Parietal lobe (tissue), 2 donors: ENCODE data around the gene ALDOB. TPM values are rescaled to one million over a fixed set of nuclear protein-coding genes. Genes with fewer than 3 reads are reported as not detected.

ENCODE experiments used
- small RNA-seq: library from RNA; depleted of rRNA; stranded (forward); fragments of <200 nt; gene quantifications from one replicate; pipeline ENCODE3, GENCODE V24; 2014; ENCODE audit warnings: low replicate concordance
- total RNA-seq: library from RNA; depleted of rRNA; stranded (reverse); fragments of >200 nt; gene quantifications from one replicate; pipeline ENCODE4 v1.2.3, GENCODE V29; 2014

Gene ALDOB
- not detected for total RNA-seq

GRCh38 chr9:101435601-101436079 lies at the start of gene ALDOB:
Gene ALDOB (minus strand): TSS chr9:101435774. CDS start chr9:101430887, 4,887 bp downstream.

GRCh38 chr9:101398068-101398929 lies 37.3 kb downstream of the ALDOB start, which contains the start of the genes MRPL50 and ZNF189:
Gene MRPL50 (minus strand): TSS chr9:101398618. CDS start chr9:101398592, 26 bp downstream.
Gene ZNF189 (plus strand): TSS chr9:101398851. CDS start chr9:101399157, 306 bp downstream.

DNA sequence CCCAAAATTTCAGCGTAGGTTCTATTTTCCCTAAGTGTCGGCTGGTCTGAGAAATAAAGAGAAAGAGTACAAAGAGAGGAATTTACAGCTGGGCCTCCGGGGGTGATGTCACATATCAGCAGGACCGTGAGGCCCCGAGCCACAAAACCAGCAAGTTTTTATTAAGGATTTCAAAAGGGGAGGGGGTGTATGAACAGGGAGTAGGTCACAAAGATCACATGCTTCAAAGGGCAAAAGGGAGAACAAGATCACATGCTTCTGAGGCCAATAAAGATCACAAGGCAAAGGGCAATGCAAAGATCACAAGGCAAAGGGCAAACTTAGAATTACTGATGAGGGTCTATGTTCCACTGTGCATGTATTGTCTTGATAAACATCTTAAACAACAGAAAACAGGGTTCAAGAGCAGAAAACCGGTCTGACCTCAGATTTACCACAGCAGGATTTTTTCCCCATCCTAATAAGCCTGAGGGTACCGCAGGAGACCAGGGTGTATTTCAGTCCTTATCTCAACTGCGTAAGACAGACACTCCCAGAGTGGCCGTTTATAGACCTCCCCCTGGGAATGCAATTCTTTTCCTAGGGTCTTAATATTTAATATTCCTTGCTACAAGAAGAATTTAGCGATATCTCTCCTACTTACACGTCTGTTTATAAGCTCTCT lies 50.6 kb downstream of the ALDOB start, which contains the start of gene BAAT:
BAAT (minus strand) TSS at position 134 of the 664 bp plus-strand sequence. CDS start 13,602 bp downstream, outside the sequence.

Small RNA genes within 50 kb of the gene (small RNA-seq; reads per million reads assigned to genes)
- gene AL353621.2, result not detected

Other genes with a start within 250 kb of the ALDOB start
- gene BAAT, start 50.8 kb downstream of the ALDOB start, total RNA-seq, result 0.31 TPM
- gene MRPL50, start 37.2 kb downstream of the ALDOB start, total RNA-seq, result 36.3 TPM
- 53.8 TPM for gene ZNF189, start 36.9 kb downstream of the ALDOB start, total RNA-seq
- 36.6 TPM for gene RNF20, start 98.1 kb upstream of the ALDOB start, total RNA-seq
- gene PPP3R2, start 159.2 kb upstream of the ALDOB start, total RNA-seq, result 0.63 TPM